GM10248 (cell line): ENCODE data around the gene WDR37.
"Not testable (repeated sequence)": the region's sequence is repeated elsewhere in the genome, so short reads cannot be mapped to it uniquely, and the experiment has no call there.

Experiments used
- CTCF ChIA-PET: fragments of 300-600 bp; sonication (Branson Sonifier 250); formaldehyde crosslinking; extraction: SDS; loops from one replicate; lab custom pipeline; 2021; ENCODE audit warnings: antibody characterized with exemption; lab: Yijun Ruan, JAX
- POLR2A ChIA-PET: fragments of 350-650 bp; sonication (Branson Sonifier 250); formaldehyde crosslinking; extraction: SDS; loops from one replicate; lab custom pipeline; 2020; ENCODE audit warnings: antibody characterized with exemption; lab: Yijun Ruan, JAX
- DNase-seq: peaks from one replicate; pipeline ENCODE4 v3.0.0; 2012; ENCODE audit errors: extremely low spot score
- TF ChIP-seq, protein P1 (sequence below): IDR thresholded peaks from 2 replicates; pipeline ENCODE4 v1.5.1; 2012; ENCODE audit warnings: mild to moderate bottlenecking, low read depth; ENCODE audit errors: extremely low read depth, missing control alignments, control extremely low read depth

WDR37 gene

DNA sequence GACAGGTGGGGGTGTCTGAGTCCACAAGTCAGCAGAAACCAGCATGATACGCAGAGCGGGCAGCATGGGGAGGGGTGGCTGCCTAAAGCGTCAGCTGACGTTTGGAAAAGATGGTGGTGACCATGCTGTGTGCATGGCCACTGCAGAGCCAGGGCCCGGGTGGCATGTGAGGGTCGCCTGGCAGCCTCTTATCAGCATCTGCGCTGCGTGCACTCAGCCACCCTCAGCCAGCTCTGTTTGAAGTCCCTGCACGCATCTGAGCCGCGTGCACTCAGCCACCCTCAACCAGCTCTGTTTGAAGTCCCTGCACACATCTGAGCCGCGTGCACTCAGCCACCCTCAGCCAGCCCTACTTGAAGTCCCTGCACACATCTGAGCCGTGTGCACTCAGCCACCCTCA lies 61.5 kb downstream of the WDR37 start:
- no peak for DNase-seq
- ChIA-PET CTCF (no interaction called here), POLR2A (no interaction called here)
- TF ChIP-seq, protein P1, sequence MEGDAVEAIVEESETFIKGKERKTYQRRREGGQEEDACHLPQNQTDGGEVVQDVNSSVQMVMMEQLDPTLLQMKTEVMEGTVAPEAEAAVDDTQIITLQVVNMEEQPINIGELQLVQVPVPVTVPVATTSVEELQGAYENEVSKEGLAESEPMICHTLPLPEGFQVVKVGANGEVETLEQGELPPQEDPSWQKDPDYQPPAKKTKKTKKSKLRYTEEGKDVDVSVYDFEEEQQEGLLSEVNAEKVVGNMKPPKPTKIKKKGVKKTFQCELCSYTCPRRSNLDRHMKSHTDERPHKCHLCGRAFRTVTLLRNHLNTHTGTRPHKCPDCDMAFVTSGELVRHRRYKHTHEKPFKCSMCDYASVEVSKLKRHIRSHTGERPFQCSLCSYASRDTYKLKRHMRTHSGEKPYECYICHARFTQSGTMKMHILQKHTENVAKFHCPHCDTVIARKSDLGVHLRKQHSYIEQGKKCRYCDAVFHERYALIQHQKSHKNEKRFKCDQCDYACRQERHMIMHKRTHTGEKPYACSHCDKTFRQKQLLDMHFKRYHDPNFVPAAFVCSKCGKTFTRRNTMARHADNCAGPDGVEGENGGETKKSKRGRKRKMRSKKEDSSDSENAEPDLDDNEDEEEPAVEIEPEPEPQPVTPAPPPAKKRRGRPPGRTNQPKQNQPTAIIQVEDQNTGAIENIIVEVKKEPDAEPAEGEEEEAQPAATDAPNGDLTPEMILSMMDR: no peak

DNA sequence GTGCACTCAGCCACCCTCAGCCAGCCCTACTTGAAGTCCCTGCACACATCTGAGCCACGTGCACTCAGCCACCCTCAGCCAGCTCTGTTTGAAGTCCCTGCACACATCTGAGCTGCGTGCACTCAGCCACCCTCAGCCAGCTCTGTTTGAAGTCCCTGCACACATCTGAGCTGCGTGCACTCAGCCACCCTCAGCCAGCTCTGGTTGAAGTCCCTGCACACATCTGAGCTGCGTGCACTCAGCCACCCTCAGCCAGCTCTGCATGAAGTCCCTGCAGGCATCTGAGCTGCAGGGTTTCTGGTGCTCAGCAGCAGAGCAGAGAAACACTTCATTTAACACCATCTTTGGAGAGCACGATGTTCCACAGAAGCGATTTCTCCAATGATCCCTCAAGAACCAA lies 62.1 kb downstream of the WDR37 start:
- CTCF ChIA-PET, POLR2A ChIA-PET, DNase-seq: not testable (repeated sequence)

DNA sequence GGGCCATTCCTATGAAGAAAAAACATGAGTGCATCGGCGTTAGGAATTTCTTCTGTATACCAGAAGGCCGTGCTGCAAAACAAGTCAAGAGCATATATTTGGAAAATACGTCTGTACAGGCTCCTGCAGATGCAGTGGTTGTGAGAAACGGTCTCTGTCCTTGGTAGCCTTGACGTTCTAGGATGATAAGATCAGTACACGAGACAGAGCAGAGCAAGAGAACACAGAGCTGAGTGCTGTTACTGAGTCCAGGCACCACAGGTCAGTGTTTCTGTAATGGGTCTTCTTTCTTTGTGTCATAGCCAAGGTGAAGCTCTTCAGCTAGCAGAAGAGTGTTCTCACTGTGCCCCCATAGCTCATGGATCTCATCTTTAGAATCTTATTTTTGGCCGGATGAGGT lies 62.8 kb downstream of the WDR37 start:
- POLR2A ChIA-PET: no interaction called here
- DNase-seq: no peak
- TF ChIP-seq, protein P1: no peak
- CTCF ChIA-PET: no interaction called here

DNA sequence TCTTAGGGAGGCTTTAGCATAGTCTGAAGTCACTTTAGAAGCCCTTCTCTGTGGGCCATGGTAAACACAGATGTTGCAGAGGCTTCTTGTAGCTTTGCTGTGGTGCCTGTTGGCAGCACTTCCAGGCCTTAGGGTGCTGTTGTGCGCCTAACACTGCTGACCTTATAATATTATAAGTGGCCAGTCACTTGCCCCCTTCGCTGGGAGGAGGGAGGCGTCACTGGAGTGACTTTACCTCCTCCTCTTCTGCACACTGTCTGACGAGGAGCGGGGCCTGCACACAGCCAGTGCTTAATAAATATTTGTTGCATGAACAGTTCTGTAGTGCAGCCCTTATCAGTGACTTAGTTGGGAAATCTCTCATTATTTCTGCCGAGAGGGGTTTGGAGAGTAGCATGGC lies 63.3 kb downstream of the WDR37 start:
- POLR2A ChIA-PET: no interaction called here
- TF ChIP-seq, protein P1: no peak
- DNase-seq: no peak
- CTCF ChIA-PET: no interaction called here

DNA sequence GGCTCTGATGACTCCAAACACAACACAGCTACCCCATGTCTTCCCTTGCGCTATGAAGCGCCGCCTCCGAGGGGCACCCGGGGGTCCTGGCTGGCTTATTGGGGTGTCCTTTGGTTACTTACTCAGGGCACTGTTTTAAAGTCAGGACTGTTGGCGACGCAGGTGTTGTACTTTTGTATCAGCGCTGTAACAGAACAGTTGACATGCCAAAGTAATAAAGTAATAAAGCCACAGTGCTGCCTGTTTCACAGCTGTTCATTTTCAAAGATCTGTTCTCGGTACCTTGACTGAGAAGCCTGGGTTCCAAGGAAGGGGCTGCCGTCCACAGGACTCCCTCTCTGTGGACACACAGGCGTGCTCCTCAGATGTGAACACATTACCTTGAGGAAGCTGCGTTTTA lies 64.1 kb downstream of the WDR37 start:
- DNase-seq: no peak
- TF ChIP-seq, protein P1: no peak
- POLR2A ChIA-PET: no interaction called here
- CTCF ChIA-PET: no interaction called here

DNA sequence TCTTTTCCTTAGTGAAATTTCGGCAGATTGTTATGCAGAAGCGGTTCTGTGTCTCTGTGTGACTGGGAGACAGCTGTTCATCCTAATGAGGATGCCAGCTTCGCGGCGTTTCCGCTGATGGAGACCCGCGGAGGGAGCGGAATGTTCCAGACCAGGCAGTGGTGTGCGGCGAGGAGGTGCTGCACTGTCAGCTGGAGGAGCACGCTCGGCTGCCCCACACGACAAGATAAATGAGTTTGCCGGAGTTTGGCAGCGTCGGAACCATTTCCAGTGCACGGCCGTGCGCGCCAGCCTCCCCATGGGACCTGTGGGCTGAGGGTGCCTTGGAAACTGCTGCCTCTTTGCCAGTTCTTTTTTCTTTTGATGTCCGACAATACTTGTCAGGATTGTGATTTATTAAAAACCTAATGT lies 64.6 kb downstream of the WDR37 start:
- ChIA-PET CTCF (no interaction called here), POLR2A (no interaction called here)
- TF ChIP-seq, protein P1: no peak
- DNase-seq: no peak

DNA sequence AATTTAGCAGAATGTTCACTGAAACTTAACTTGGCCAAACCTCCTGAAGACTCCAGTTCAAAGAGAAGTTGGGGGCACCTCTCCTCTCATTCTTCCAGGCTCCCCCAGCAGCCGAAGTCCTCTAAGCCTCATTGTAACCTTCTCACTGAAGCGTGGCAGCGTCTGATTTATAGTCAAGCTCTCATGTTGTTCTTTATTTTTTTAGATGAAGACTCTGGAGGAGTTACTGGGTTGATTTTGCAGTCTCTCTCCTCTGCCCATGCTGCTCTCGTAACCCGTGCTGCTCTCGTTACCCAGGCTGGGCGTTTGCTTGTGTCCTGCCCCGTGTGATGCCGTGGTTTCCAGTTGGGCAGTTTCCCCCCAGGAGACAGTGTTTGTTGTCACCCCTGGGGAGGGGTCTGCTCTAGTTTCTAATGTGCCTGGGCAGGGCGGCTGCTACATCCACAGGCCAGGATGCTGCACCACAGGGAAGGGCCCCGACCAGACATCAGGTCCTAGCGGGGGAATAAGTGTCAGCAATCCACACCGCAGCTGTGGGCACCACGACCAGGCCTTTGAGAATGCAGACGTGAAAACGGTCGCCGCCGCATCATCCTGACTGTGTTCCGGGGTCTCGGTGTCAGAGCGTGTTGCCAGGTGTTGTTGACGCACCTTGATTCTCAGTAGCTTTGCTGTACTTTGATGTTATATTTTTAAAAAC lies 65.2 kb downstream of the WDR37 start:
- CTCF ChIA-PET: no interaction called here
- TF ChIP-seq, protein P1: no peak
- no peak for DNase-seq
- POLR2A ChIA-PET: no interaction called here
